Measurements from ENCODE around the gene FXR2.

DNA sequence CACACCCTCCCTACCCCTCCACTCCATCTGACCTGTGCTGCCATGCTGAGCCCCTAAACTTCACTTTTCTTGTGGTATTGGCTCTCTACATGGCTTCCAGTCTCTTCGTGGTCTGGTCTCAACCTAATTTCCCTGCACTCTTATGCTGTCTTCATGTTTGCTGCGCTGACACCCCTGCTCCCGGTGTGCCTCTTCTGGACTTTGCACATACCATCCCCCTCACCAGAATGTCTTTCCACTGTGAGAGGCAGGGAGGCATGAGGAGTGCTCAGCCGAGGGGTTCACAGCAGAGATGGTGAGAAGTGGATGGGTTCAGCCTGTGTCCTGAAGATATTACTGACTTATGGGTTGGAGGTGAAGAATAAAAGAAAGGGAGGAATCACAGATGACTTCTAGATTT, 63.3 kb downstream of the FXR2 start:
- TF ChIP-seq POLR2A (IDR thresholded peaks at IDR 0.05; ENCODE audit: low read length) (no peak), GATA1 (IDR thresholded peaks at IDR 0.05; ENCODE audit: low read depth, low read length) (no peak)

Data from erythroblast (primary cell).